Ureter (tissue), 1 donor: Measurements from ENCODE around the gene PRDM2. TPM values are rescaled to one million over a fixed set of nuclear protein-coding genes. Genes with fewer than 3 reads are reported as not detected.

ENCODE experiments used
- DNase-seq: peaks from one replicate; pipeline ENCODE4 v3.0.0-alpha.2; 2020; ENCODE audit warnings: low spot score
- total RNA-seq: library from RNA; stranded (reverse); gene quantifications from one replicate; pipeline ENCODE4 v1.2.4, GENCODE V29; 2023
- donor health status: DM: yes; HTN: yes; CAD: no.

PRDM2 gene
- total RNA-seq, 1 donor from 2014 or later: 83.1 TPM

DNA sequence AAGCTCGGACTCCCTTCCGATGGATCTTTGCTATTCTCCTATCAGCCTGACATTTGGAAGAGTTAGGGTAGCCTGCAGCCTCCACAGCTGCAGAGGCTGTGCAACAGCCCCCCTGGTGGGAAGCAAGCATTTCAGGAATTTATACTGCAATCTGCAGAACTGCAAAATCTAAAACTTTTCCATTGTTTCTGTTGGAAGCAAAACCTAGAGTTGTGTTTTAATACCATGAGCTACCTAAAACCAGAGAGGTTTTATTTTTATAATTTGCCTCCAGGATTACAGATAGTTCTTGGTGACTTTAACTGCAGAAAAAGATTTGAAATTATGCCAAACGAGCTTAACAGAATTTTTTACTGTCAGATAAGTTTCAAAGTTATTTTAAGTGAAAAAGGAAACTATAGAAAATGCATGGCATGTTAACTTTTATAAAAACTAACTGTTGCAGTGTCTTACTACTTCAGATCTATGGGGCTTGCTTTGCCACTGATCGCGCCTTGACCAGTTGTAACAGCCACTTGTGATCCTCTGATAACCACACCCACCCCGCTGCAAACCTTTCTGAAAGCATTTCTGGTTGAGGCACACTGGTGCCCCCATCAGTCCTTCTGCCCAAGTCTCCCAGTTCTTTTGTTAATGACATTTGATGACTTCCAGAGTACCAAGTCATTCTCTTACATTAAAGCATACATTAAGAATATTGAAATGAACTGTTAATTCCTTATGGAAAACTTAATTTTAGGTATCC is 64.8 kb downstream of the PRDM2 start:
- no peak for DNase-seq

- no peak for DNase-seq
Measured at GRCh38 chr1:13766592-13767564, 66.9 kb downstream of the PRDM2 start.

DNA sequence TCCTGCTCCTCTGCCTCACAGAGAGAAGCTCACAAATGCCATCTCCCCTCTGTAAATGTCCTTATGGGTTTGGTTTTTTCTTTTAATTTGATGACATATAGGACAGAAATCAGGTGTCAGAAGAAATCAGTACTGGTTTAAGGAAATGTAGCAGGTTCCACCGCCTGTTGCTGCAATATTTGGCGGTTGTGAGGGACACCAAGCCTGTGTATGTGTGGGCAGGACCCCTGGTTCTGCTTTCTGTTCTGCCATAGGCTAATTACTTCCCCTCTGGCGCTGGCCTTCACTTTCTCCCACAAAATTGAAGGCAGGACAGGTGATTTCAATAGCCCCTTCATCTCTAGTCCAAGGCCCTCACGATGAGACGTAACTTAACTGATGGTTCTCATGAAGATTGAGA is 69.2 kb downstream of the PRDM2 start:
- DNase-seq: no peak

- DNase-seq: no peak
Measured at GRCh38 chr1:13769830-13770229, 69.8 kb downstream of the PRDM2 start.

GRCh38 chr1:13770743-13771142 is 70.8 kb downstream of the PRDM2 start:
- DNase-seq: no peak

GRCh38 chr1:13771745-13772144 is 71.8 kb downstream of the PRDM2 start:
- DNase-seq: no peak

DNA sequence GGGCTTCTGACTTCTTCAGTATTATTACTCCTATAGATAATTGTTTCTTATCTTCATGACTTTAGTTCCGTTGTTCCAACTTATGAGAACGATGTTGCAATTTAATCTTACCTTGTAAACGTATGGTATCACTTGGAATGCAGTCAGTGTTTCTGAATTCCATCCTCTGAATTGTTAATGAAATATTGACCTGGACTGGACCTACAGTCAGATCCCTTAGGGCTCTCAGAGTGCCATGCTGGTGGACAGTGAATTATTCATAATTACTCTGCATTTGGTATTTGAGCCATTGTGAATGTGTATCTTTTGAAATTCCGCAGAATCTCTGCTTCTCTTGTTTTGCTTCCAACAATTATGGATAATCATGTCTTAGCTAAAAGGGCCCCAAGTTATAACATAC is 72.3 kb downstream of the PRDM2 start:
- no peak for DNase-seq

GRCh38 chr1:13774121-13774520 is 74.1 kb downstream of the PRDM2 start:
- DNase-seq: no peak

- no peak for DNase-seq
Measured at GRCh38 chr1:13775459-13775858, 75.5 kb downstream of the PRDM2 start.

DNA sequence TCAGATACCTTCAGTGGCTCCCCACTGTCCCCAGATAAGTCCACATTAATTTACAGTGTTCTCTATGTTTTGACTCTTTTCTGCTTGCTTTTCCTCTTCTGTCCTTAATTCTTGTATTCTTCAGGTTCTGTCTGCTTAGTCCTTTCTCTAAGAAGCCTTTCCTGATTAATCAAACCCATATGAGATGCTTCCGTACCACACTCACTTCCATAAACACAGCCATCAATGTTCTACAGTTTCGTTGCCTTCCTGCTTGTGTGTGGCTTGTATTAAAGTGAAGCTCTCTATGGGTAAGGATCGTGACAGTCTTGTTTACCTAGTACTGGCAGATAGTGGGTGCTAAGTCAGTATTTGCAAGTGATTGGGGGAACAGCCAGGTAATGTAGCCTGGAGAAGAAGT is 75.9 kb downstream of the PRDM2 start:
- no peak for DNase-seq

- DNase-seq: no peak
Measured at GRCh38 chr1:13778431-13778830, 78.4 kb downstream of the PRDM2 start.

DNA sequence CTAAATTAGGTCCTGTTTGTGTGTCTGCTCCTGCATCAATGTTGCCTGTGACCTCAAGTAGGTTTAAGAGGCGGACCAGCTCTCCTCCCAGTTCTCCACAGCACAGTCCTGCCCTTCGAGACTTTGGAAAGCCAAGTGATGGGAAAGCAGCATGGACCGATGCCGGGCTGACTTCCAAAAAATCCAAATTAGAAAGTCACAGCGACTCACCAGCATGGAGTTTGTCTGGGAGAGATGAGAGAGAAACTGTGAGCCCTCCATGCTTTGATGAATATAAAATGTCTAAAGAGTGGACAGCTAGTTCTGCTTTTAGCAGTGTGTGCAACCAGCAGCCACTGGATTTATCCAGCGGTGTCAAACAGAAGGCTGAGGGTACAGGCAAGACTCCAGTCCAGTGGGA is 79.9 kb downstream of the PRDM2 start:
- no peak for DNase-seq

DNA sequence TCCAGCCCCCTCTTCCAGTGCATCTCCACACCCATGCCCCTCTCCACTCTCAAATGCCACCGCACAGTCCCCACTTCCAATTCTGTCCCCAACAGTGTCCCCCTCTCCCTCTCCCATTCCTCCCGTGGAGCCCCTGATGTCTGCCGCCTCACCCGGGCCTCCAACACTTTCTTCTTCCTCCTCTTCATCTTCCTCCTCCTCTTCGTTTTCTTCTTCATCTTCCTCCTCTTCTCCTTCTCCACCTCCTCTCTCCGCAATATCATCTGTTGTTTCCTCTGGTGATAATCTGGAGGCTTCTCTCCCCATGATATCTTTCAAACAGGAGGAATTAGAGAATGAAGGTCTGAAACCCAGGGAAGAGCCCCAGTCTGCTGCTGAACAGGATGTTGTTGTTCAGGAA is 80.8 kb downstream of the PRDM2 start:
- DNase-seq: no peak

GRCh38 chr1:13781228-13781627 is 81.2 kb downstream of the PRDM2 start:
- no peak for DNase-seq

DNA sequence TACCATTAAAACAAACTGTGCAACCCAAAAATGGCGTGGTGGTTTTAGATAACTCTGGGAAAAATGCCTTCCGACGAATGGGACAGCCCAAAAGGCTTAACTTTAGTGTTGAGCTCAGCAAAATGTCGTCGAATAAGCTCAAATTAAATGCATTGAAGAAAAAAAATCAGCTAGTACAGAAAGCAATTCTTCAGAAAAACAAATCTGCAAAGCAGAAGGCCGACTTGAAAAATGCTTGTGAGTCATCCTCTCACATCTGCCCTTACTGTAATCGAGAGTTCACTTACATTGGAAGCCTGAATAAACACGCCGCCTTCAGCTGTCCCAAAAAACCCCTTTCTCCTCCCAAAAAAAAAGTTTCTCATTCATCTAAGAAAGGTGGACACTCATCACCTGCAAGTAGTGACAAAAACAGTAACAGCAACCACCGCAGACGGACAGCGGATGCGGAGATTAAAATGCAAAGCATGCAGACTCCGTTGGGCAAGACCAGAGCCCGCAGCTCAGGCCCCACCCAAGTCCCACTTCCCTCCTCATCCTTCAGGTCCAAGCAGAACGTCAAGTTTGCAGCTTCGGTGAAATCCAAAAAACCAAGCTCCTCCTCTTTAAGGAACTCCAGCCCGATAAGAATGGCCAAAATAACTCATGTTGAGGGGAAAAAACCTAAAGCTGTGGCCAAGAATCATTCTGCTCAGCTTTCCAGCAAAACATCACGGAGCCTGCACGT is 82.1 kb downstream of the PRDM2 start:
- no peak for DNase-seq

DNA sequence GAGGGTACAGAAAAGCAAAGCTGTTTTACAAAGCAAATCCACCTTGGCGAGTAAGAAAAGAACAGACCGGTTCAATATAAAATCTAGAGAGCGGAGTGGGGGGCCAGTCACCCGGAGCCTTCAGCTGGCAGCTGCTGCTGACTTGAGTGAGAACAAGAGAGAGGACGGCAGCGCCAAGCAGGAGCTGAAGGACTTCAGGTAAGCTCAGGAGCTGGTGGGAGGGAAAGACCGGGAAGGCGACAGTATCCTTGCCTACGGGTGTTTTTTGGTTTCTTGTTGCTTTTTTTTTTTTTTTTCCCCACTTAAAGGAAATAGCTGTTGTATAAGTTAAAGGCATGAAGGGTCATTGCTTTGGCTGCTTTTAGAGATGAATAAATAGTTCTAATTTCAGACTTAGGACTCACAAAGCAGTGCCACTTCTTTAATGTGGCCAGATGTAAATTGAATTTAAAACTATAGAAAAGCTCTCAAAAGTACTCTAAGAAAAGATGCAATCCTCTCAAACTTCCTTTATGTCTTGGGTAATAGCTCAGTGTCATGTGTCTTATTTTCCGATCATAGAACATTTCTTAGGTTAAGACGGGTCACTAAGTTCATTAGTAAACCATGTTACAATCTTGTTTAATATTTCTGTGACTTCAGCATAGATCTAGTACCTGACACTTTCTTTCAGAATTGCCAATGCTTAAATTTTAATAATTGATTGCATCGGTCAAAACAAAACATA is 82.8 kb downstream of the PRDM2 start:
- no peak for DNase-seq

DNA sequence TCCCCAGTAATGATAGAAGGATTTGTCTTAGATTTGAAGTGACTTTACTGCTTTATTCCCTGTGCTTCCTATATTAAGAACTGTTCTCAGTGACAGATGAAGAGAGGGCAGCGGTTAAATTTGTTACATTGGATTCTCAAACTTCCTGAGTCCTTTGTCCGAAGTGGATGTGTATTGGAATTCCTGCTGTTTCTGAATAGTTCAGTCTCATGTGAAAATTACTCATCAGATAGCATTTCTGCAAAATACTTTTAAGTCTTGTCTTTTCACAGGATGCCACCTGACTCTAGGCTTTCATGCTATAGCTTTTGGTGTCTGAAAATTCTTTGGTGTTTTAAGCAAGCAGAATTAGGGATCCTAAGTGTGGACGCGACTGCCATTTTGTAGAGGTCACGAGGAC is 83.6 kb downstream of the PRDM2 start:
- no peak for DNase-seq

DNA sequence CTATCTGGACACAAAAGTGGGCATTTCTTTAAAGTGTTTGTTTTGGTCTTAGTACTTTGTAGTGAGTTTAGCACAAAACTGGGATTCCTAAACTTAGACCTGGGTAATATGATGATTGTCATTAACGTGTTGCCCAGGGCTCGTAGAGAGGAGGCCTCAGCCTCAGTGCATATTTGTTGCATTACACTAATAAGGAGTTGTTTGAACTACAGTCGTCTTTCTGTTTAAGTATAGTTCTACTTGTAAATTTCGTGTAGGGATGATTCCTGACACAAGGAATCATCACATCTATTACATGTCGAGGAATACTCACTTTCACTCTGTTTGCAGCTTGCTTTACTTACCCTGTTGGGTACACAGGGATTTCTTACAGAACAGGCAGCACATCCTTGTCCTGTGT is 85.0 kb downstream of the PRDM2 start:
- DNase-seq: no peak

GRCh38 chr1:13786541-13786940 is 86.6 kb downstream of the PRDM2 start:
- DNase-seq: no peak

- no peak for DNase-seq
Measured at GRCh38 chr1:13788795-13789194, 88.8 kb downstream of the PRDM2 start.

- DNase-seq: no peak
Measured at GRCh38 chr1:13790290-13791030, 90.5 kb downstream of the PRDM2 start.
